Upper lobe of right lung (tissue), 1 donor: ENCODE results near the gene ACSBG1. TPM values are rescaled to one million over a fixed set of nuclear protein-coding genes. Genes with fewer than 3 reads are reported as not detected.

Experiments
- ATAC-seq: fragments of 200-7000 bp; cut with Tn5 transposase; one replicate; pipeline ENCODE4 v1.9.1; 2020; ENCODE audit warnings: mild to moderate bottlenecking, moderate library complexity
- DNase-seq: peaks from one replicate; pipeline ENCODE4 v3.0.0-alpha.2; 2020
- H3K27ac ChIP-seq: fragments of 200-600 bp; one replicate; pipeline ENCODE4 v1.8.0; 2022
- H3K27me3 ChIP-seq: fragments of 200-600 bp; one replicate; pipeline ENCODE4 v1.8.0; 2022; ENCODE audit warnings: mild to moderate bottlenecking
- H3K36me3 ChIP-seq: fragments of 200-600 bp; one replicate; pipeline ENCODE4 v1.8.0; 2022
- H3K4me1 ChIP-seq: fragments of 200-600 bp; one replicate; pipeline ENCODE4 v1.8.0; 2022
- H3K4me3 ChIP-seq: fragments of 200-600 bp; one replicate; pipeline ENCODE4 v1.8.0; 2022; ENCODE audit warnings: mild to moderate bottlenecking
- H3K9me3 ChIP-seq: fragments of 200-600 bp; one replicate; pipeline ENCODE4 v1.8.0; 2022
- CTCF ChIP-seq: fragments of 200-600 bp; IDR thresholded peaks from one replicate; pipeline ENCODE4 v1.8.0; 2022; ENCODE audit warnings: antibody characterized with exemption
- intact Hi-C: fragments of 100-400 bp; cut with DNase I; formaldehyde crosslinking; loops from one replicate; pipeline ENCODE4 v1.11.0; 2022
- total RNA-seq: library from RNA; stranded (reverse); fragmentation: NEBNext Ultra II Directional; extraction: Animal tissue kit (Norgen Biotek cat#: 25700); gene quantifications from one replicate; pipeline ENCODE4 v1.2.1, GENCODE V29; 2021
- donor health status: DM: no; HTN: yes; CAD: no; lungs with severe emphysema.

ACSBG1 gene
- total RNA-seq, 1 donor from 2014 or later, result not detected

- ATAC-seq (no peak), DNase-seq (no peak)
- Histone ChIP-seq H3K27me3 (no peaks in the 10 kb centered on the region), H3K4me3 (no peak overlapping the region), H3K4me1 (no peaks in the 10 kb centered on the region), H3K27ac (no peak overlapping the region), H3K36me3 (no peaks in the 10 kb centered on the region), H3K9me3 (no peaks in the 10 kb centered on the region)
- TF ChIP-seq CTCF, result no peak
- intact Hi-C loops, result no loop called here
These were observed 39.8 kb downstream of the ACSBG1 start for GRCh38 chr15:78194568-78194925.

GRCh38 chr15:78193731-78194567 lies 40.4 kb downstream of the ACSBG1 start:
- intact Hi-C loops, result no loop called here
- no peak for TF ChIP-seq CTCF
- DNase-seq (peak; percentile 61), ATAC-seq (peak; percentile 8)
- no peaks in the 10 kb centered on the region for H3K9me3 ChIP-seq
- H3K4me3 ChIP-seq, result no peak overlapping the region
- H3K4me1 ChIP-seq, result no peaks in the 10 kb centered on the region
- H3K27ac ChIP-seq, result no peak overlapping the region
- H3K27me3 ChIP-seq, result no peaks in the 10 kb centered on the region
- H3K36me3 ChIP-seq, result no peaks in the 10 kb centered on the region

- no peaks in the 10 kb centered on the region for H3K4me1 ChIP-seq
- H3K36me3 ChIP-seq, result no peaks in the 10 kb centered on the region
- H3K4me3 ChIP-seq, result no peak overlapping the region
- TF ChIP-seq CTCF, result no peak
- H3K27me3 ChIP-seq, result no peaks in the 10 kb centered on the region
- no peak for DNase-seq
- intact Hi-C loops, result no loop called here
- no peak overlapping the region for H3K27ac ChIP-seq
- ATAC-seq, result peak; percentile 5
- H3K9me3 ChIP-seq, result no peaks in the 10 kb centered on the region
These were observed 41.4 kb downstream of the ACSBG1 start for GRCh38 chr15:78192826-78193594.

GRCh38 chr15:78182821-78183220 lies 51.5 kb downstream of the ACSBG1 start:
- Histone ChIP-seq H3K9me3 (no peaks in the 10 kb centered on the region), H3K27me3 (no peaks in the 10 kb centered on the region), H3K36me3 (no peaks in the 10 kb centered on the region), H3K4me3 (no peak overlapping the region), H3K27ac (no peak overlapping the region), H3K4me1 (no peaks in the 10 kb centered on the region)
- intact Hi-C loops, result no loop called here
- DNase-seq (no peak), ATAC-seq (no peak)
- TF ChIP-seq CTCF, result no peak

GRCh38 chr15:78182336-78182700 lies 52.0 kb downstream of the ACSBG1 start:
- Histone ChIP-seq H3K27me3 (no peaks in the 10 kb centered on the region), H3K36me3 (no peaks in the 10 kb centered on the region), H3K27ac (no peak overlapping the region), H3K4me1 (no peaks in the 10 kb centered on the region), H3K9me3 (no peaks in the 10 kb centered on the region), H3K4me3 (no peak overlapping the region)
- intact Hi-C loops, result no loop called here
- no peak for ATAC-seq
- TF ChIP-seq CTCF, result no peak
- no peak for DNase-seq
